Activated CD4-positive, alpha-beta T cell treated with anti-CD3 and anti-CD28 coated beads, Interleukin-2, amount 50 U/mL, for 48 hours (primary cell): ENCODE results near the gene EFNA2.

Experiments used
- DNase-seq, 2 experiments: peaks; one replicate each; pipeline ENCODE4 v3.0.0-alpha.2; 2020

The EFNA2 gene

GRCh38 chr19:1272423-1273262 lies 13.0 kb upstream of the EFNA2 start:
- no peak for DNase-seq

- DNase-seq: no peak
These were observed 12.2 kb upstream of the EFNA2 start for GRCh38 chr19:1273263-1274041.

GRCh38 chr19:1274081-1274851 lies 11.4 kb upstream of the EFNA2 start:
- no peak for DNase-seq

GRCh38 chr19:1274852-1275259 lies 10.8 kb upstream of the EFNA2 start:
- no peak for DNase-seq

GRCh38 chr19:1275260-1275975 lies 10.3 kb upstream of the EFNA2 start, which contains the start of gene FAM174C:
TSS of gene FAM174C (plus strand) at chr19:1275530. CDS start at chr19:1275550, 20 bp downstream.
- DNase-seq: peak; percentile 95 to 96

GRCh38 chr19:1275976-1276627 lies 9.6 kb upstream of the EFNA2 start:
- no peak for DNase-seq

GRCh38 chr19:1276628-1277022 lies 9.0 kb upstream of the EFNA2 start:
- DNase-seq: peak in 1 of 2 experiments; percentile 49

GRCh38 chr19:1277061-1277460 lies 8.6 kb upstream of the EFNA2 start:
- DNase-seq: no peak

GRCh38 chr19:1278074-1278473 lies 7.6 kb upstream of the EFNA2 start:
- no peak for DNase-seq

- no peak for DNase-seq
These were observed 6.7 kb upstream of the EFNA2 start for GRCh38 chr19:1278713-1279660.

- DNase-seq: peak; percentile 87
These were observed 5.8 kb upstream of the EFNA2 start for GRCh38 chr19:1279782-1280341.

GRCh38 chr19:1280636-1281568 lies 4.8 kb upstream of the EFNA2 start:
- DNase-seq: peak in 1 of 2 experiments; percentile 2

GRCh38 chr19:1281569-1282287 lies 3.9 kb upstream of the EFNA2 start:
- no peak for DNase-seq

GRCh38 chr19:1282588-1283206 lies 3.0 kb upstream of the EFNA2 start:
- no peak for DNase-seq

GRCh38 chr19:1283207-1283916 lies 2.3 kb upstream of the EFNA2 start:
- no peak for DNase-seq

GRCh38 chr19:1283917-1284292 lies 1.8 kb upstream of the EFNA2 start:
- no peak for DNase-seq

GRCh38 chr19:1284293-1284978 lies 1.2 kb upstream of the EFNA2 start:
- DNase-seq: no peak
